Mesothelial cell of epicardium (in vitro differentiated cells): Measurements from ENCODE around the gene KRT26. TPM values are rescaled to one million over a fixed set of nuclear protein-coding genes. Genes with fewer than 3 reads are reported as not detected.

Experiments
- DNase-seq, 2 experiments: peaks; one replicate each; pipeline ENCODE4 v3.0.0; 2021; ENCODE audit warnings: low spot score in 2 of 2; ENCODE audit not compliant: unreplicated experiment in 2 of 2
- H3K27ac Mint-ChIP-seq: 2 replicates; pipeline ENCODE4 v1.8.0; 2021; ENCODE audit warnings: mixed read lengths
- H3K27me3 Mint-ChIP-seq: 2 replicates; pipeline ENCODE4 v1.8.0; 2021; ENCODE audit warnings: low read depth, mixed read lengths
- H3K36me3 Mint-ChIP-seq: 2 replicates; pipeline ENCODE4 v1.8.0; 2021; ENCODE audit warnings: mixed read lengths
- H3K4me1 Mint-ChIP-seq: 2 replicates; pipeline ENCODE4 v1.8.0; 2021; ENCODE audit warnings: mixed read lengths
- H3K4me3 Mint-ChIP-seq: 2 replicates; pipeline ENCODE4 v1.8.0; 2021; ENCODE audit warnings: mild to moderate bottlenecking, moderate library complexity, mixed read lengths
- H3K9me3 Mint-ChIP-seq: 2 replicates; pipeline ENCODE4 v1.8.0; 2021; ENCODE audit warnings: mixed read lengths
- CTCF ChIP-seq: fragments of 200-600 bp; sonication (generic); IDR thresholded peaks from one replicate; pipeline ENCODE4 v1.5.0; 2021; ENCODE audit warnings: antibody characterized with exemption; ENCODE audit not compliant: unreplicated experiment
- total RNA-seq: library from RNA; stranded (reverse); gene quantifications from 3 replicates; pipeline ENCODE4 v1.2.1, GENCODE V29; 2021

KRT26 gene
- total RNA-seq, 1 donor from 2014 or later: not detected

GRCh38 chr17:40801157-40801556 is 29.2 kb upstream of the KRT26 start:
- DNase-seq: no peak
- H3K4me1 Mint-ChIP-seq: peaks cover 2% of the 10 kb centered on the region
- no peaks in the 10 kb centered on the region for H3K9me3 Mint-ChIP-seq
- no peak overlapping the region for H3K27ac Mint-ChIP-seq
- no peak overlapping the region for H3K4me3 Mint-ChIP-seq
- no peaks in the 10 kb centered on the region for H3K36me3 Mint-ChIP-seq
- peaks cover 48% of the 10 kb centered on the region for H3K27me3 Mint-ChIP-seq
- TF ChIP-seq CTCF: no peak

GRCh38 chr17:40800381-40800780 is 28.4 kb upstream of the KRT26 start:
- Mint-ChIP-seq H3K36me3 (no peaks in the 10 kb centered on the region), H3K27me3 (peaks cover 46% of the 10 kb centered on the region), H3K9me3 (no peaks in the 10 kb centered on the region), H3K4me3 (no peak overlapping the region), H3K4me1 (peaks cover 2% of the 10 kb centered on the region), H3K27ac (no peak overlapping the region)
- no peak for DNase-seq
- no peak for TF ChIP-seq CTCF

DNA sequence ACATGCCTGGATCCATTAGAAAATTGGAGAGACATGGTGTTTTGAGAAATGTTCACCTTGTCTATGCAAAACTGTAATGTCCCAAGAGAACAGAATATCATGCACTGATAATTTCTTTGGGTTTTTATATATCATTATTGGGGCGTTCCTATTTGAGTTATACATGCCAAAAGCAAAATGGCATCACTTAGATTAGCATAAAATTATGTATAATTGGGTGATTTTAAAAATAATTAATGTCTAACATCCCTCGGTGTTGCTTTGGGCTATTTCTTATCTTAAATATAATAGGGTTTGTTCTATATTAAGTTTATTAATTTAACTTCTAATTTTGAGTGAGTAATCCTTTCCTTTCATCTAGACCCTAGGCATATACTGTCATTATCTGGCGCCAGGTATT is 27.9 kb upstream of the KRT26 start, which contains the start of gene KRT28:
Gene KRT28, minus strand, starts transcription at position 101 of the 400 bp plus-strand sequence. Its CDS starts 66 bp downstream, at position 35.
- H3K4me1 Mint-ChIP-seq: peaks cover 2% of the 10 kb centered on the region
- no peak for TF ChIP-seq CTCF
- H3K27me3 Mint-ChIP-seq: peaks cover 46% of the 10 kb centered on the region
- no peak within 1 kb of the TSS for H3K4me3 Mint-ChIP-seq
- H3K27ac Mint-ChIP-seq: no peak within 1 kb of the TSS
- H3K9me3 Mint-ChIP-seq: no peaks in the 10 kb centered on the region
- DNase-seq: no peak
- no peaks in the 10 kb centered on the region for H3K36me3 Mint-ChIP-seq

- no peak for TF ChIP-seq CTCF
- H3K4me1 Mint-ChIP-seq: no peaks in the 10 kb centered on the region
- H3K9me3 Mint-ChIP-seq: no peaks in the 10 kb centered on the region
- peaks cover 49% of the 10 kb centered on the region for H3K27me3 Mint-ChIP-seq
- no peaks in the 10 kb centered on the region for H3K36me3 Mint-ChIP-seq
- H3K4me3 Mint-ChIP-seq: no peak overlapping the region
- H3K27ac Mint-ChIP-seq: no peak overlapping the region
- no peak for DNase-seq
These were observed 24.8 kb upstream of the KRT26 start for GRCh38 chr17:40796846-40797245.

DNA sequence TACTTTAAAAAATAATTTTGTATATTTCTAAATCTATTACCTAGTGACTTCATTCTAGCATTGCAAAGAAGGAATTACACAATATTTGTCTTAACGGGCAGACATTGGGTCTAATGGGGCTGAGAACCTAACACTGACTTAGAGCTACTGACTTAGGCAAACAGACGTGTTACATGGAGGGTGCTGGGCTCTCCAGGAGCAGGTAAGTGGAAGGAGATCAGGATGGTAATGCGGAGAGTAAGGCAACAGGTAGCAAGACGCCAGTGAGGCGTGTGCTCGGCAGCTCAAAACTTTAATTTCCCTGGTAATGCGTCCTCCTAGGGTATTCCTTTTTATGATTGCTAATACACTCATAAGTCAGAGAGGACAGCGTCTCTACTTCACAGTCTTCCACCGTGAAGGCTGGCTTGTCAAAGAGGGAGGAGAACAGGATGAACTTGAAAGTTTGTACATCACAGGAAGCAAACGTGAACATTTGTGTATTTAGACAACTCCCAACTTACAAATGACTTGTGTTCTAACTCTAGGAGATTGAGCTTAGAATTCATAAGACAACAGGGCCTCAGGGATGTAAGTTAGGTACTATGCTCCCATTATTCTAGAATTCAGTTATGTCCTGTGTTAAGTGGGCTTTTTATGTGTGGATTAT is 23.1 kb upstream of the KRT26 start:
- Mint-ChIP-seq H3K27ac (no peak overlapping the region), H3K36me3 (no peaks in the 10 kb centered on the region), H3K9me3 (no peaks in the 10 kb centered on the region), H3K4me1 (peaks cover 2% of the 10 kb centered on the region), H3K4me3 (no peak overlapping the region), H3K27me3 (peaks cover 49% of the 10 kb centered on the region)
- no peak for TF ChIP-seq CTCF
- no peak for DNase-seq
